Neuronal stem cell (in vitro differentiated cells): ENCODE results near the gene MBTPS1.

Source experiments
- DNase-seq: peaks from one replicate; pipeline ENCODE4 v3.0.0-alpha.2; 2013; ENCODE audit warnings: low spot score
- H2AFZ ChIP-seq: one replicate; pipeline ENCODE4 v1.6.1; 2013; ENCODE audit warnings: mild to moderate bottlenecking, low read length, inconsistent platforms
- H2AK5ac ChIP-seq: 2 replicates; pipeline ENCODE4 v1.6.1; 2013; ENCODE audit warnings: low read depth, mild to moderate bottlenecking, inconsistent platforms, low read length, moderate library complexity, mixed read lengths
- H2BK120ac ChIP-seq: 2 replicates; pipeline ENCODE4 v1.6.1; 2013; ENCODE audit warnings: low read depth, mild to moderate bottlenecking, inconsistent platforms, low read length, moderate library complexity, mixed read lengths
- H2BK12ac ChIP-seq: one replicate; pipeline ENCODE4 v1.6.1; 2013; ENCODE audit warnings: low read length, inconsistent platforms
- H2BK15ac ChIP-seq: 2 replicates; pipeline ENCODE4 v1.6.1; 2013; ENCODE audit warnings: mild to moderate bottlenecking, low read length, inconsistent platforms, mixed read lengths
- H2BK5ac ChIP-seq: one replicate; pipeline ENCODE4 v1.6.1; 2013; ENCODE audit warnings: inconsistent platforms, mild to moderate bottlenecking, low read length, moderate library complexity
- H3K14ac ChIP-seq: one replicate; pipeline ENCODE4 v1.6.1; 2013; ENCODE audit warnings: low read length, inconsistent platforms
- H3K18ac ChIP-seq: 2 replicates; pipeline ENCODE4 v1.6.1; 2013; ENCODE audit warnings: low read length, inconsistent platforms
- H3K23ac ChIP-seq: 2 replicates; pipeline ENCODE4 v1.6.1; 2013; ENCODE audit warnings: low read depth, mild to moderate bottlenecking, mixed read lengths, low read length, inconsistent platforms; ENCODE audit not compliant: poor library complexity
- H3K27ac ChIP-seq: replicated peaks from 3 replicates; pipeline ENCODE4 v1.5.1; 2013; ENCODE audit warnings: low read length, inconsistent platforms
- H3K27me3 ChIP-seq, 3 experiments: 2 replicates each; pipeline ENCODE4 v1.6.1; 2013; ENCODE audit warnings: low read length in 3 of 3, mild to moderate bottlenecking in 2 of 3, inconsistent platforms in 1 of 3, low read depth in 1 of 3, mixed read lengths in 1 of 3, moderate library complexity in 1 of 3; ENCODE audit not compliant: control insufficient read depth in 3 of 3, insufficient read depth in 3 of 3
- H3K36me3 ChIP-seq, 2 donors: replicated peaks in 1 of 2; 2 replicates each; pipeline ENCODE4 v1.6.1; 2013; ENCODE audit warnings: low read length in 2 of 2; ENCODE audit not compliant: control insufficient read depth in 2 of 2, insufficient read depth in 2 of 2
- H3K4ac ChIP-seq: 2 replicates; pipeline ENCODE4 v1.6.1; 2013; ENCODE audit warnings: inconsistent platforms, mild to moderate bottlenecking, low read length, moderate library complexity
- H3K4me1 ChIP-seq, 2 donors: 1 replicate in 1 of 2; 2 replicates in 1 of 2; pipeline ENCODE4 v1.6.1; 2013; ENCODE audit warnings: low read length in 2 of 2, low read depth in 1 of 2; ENCODE audit not compliant: control insufficient read depth in 2 of 2, insufficient read depth in 1 of 2
- H3K4me2 ChIP-seq: one replicate; pipeline ENCODE4 v1.6.1; 2013; ENCODE audit warnings: mild to moderate bottlenecking, low read length, inconsistent platforms; ENCODE audit not compliant: insufficient read depth, poor library complexity, severe bottlenecking
- H3K4me3 ChIP-seq, 2 donors: 2 replicates each; pipeline ENCODE4 v1.5.1; 2013; ENCODE audit warnings: low read length in 2 of 2, mild to moderate bottlenecking in 2 of 2, inconsistent platforms in 1 of 2, moderate library complexity in 1 of 2
- H3K79me1 ChIP-seq: one replicate; pipeline ENCODE4 v1.6.1; 2013; ENCODE audit warnings: low read depth, mild to moderate bottlenecking, inconsistent platforms, low read length, moderate library complexity
- H3K9ac ChIP-seq: one replicate; pipeline ENCODE4 v1.6.1; 2013; ENCODE audit warnings: mild to moderate bottlenecking, low read depth, low read length, inconsistent platforms; ENCODE audit not compliant: poor library complexity
- H3K9me3 ChIP-seq, 2 donors: replicated peaks in 1 of 2; 2 replicates each; pipeline versions ENCODE3 to v1.6.1; 2013; ENCODE audit warnings: low read length in 2 of 2, mild to moderate bottlenecking in 2 of 2, inconsistent platforms in 1 of 2, low read depth in 1 of 2, mixed read lengths in 1 of 2, moderate library complexity in 1 of 2; ENCODE audit not compliant: control insufficient read depth in 2 of 2, insufficient read depth in 1 of 2
- H4K8ac ChIP-seq: one replicate; pipeline ENCODE4 v1.6.1; 2013; ENCODE audit warnings: low read depth, mild to moderate bottlenecking, inconsistent platforms, low read length, moderate library complexity
- H4K91ac ChIP-seq: one replicate; pipeline ENCODE4 v1.6.1; 2013; ENCODE audit warnings: low read length, low read depth, mild to moderate bottlenecking, inconsistent platforms; ENCODE audit not compliant: poor library complexity
- WGBS, 2 donors: extraction: QIAGEN DNeasy Blood & Tissue Kit; methylation state at CpG; one replicate each; pipeline ENCODE4 v1.1.7; 2013; ENCODE audit warnings: missing lambda C conversion rate in 2 of 2, mixed read lengths in 1 of 2; ENCODE audit not compliant: insufficient read length in 2 of 2, insufficient replicate concordance in 1 of 2; ENCODE audit errors: extremely low coverage in 2 of 2; 5-methylcytosine and 5-hydroxymethylcytosine counted together

MBTPS1 gene

DNA sequence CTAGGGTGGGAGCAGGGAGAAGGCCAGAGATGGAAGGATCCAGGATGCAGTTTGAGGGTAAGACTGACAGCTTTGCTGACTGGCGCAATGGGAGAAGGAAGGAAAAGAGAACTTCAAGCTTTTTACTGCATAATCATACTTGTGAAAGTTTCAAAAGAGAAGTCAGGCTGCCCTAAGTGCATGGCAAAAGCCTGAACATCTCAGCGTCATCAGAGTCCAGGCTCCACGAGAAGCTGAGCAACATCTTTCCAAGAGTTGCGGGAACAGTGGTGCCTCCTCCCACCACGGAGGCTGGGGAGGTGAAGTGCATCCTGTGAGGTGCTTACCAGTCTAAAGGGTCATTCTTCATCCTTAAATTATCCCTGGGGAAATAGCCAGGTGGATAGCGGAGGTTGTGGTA is 47.2 kb downstream of the MBTPS1 start:
- H4K8ac ChIP-seq = no peak overlapping the region
- H3K4me2 ChIP-seq = no peak overlapping the region
- no peak overlapping the region for H3K14ac ChIP-seq
- DNase-seq = no peak
- H3K23ac ChIP-seq = no peak overlapping the region
- H3K4me1 ChIP-seq = no peaks in the 10 kb centered on the region
- no peak overlapping the region for H2BK120ac ChIP-seq
- H2BK15ac ChIP-seq = no peak overlapping the region
- H3K9me3 ChIP-seq = no peaks in the 10 kb centered on the region
- H3K18ac ChIP-seq = no peak overlapping the region
- no peak overlapping the region for H3K4me3 ChIP-seq
- no peak overlapping the region for H3K27ac ChIP-seq
- peak overlapping the region; percentile 47 for H3K9ac ChIP-seq
- H3K79me1 ChIP-seq = no peaks in the 10 kb centered on the region
- H2AFZ ChIP-seq = no peak overlapping the region
- H3K4ac ChIP-seq = no peak overlapping the region
- H4K91ac ChIP-seq = no peak overlapping the region
- no CpG with 5 or more reads among the region's 6 CpGs for WGBS, 2 donors
- H3K36me3 ChIP-seq = peaks cover 43 to 93% of the 10 kb centered on the region in 2 donors
- H2BK5ac ChIP-seq = no peak overlapping the region
- H2BK12ac ChIP-seq = no peak overlapping the region
- no peak overlapping the region for H2AK5ac ChIP-seq
- no peaks in the 10 kb centered on the region for H3K27me3 ChIP-seq

DNA sequence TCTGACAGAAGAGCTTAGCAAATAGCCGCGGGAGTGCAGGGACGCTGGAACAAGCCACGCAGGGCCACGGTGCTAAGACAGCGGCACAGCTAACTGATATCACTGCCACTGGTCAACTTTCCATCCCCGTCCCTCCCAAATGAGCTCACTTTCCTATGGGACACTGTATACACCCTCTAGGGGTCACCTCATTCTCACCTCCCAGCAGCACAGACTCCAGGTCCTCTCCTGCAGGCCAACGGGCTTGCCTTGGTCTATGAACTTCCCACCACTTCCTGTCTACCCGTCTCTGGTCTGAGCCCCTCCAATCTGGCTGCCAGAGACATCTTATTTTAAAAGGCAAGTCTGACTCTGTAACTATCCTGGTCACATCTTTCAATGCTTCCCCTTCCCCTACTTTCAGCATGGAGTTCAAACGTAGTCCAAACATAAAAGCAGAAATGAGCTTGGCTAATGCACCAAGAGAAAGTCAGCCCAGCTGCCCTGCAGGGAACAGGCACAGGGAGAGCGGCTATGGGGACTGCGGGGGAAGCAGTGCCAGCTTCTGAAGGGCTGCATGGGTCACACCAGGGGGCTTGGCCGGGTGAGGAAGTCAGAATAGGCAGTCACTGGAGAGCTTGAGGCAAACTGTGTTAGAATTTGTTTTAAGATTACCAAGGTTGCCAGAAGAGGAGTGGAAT is 47.8 kb downstream of the MBTPS1 start:
- H2AFZ ChIP-seq = no peak overlapping the region
- no peak overlapping the region for H3K4me2 ChIP-seq
- H2AK5ac ChIP-seq = no peak overlapping the region
- H3K79me1 ChIP-seq = no peaks in the 10 kb centered on the region
- H2BK15ac ChIP-seq = no peak overlapping the region
- no peaks in the 10 kb centered on the region for H3K9me3 ChIP-seq
- H3K4me3 ChIP-seq = no peak overlapping the region
- H3K9ac ChIP-seq = no peak overlapping the region
- H3K18ac ChIP-seq = no peak overlapping the region
- no peaks in the 10 kb centered on the region for H3K4me1 ChIP-seq
- no peak overlapping the region for H2BK5ac ChIP-seq
- no peaks in the 10 kb centered on the region for H3K27me3 ChIP-seq
- no peak overlapping the region for H3K23ac ChIP-seq
- DNase-seq = no peak
- no peak overlapping the region for H2BK12ac ChIP-seq
- no CpG with 5 or more reads among the region's 13 CpGs for WGBS, 2 donors
- no peak overlapping the region for H2BK120ac ChIP-seq
- H3K27ac ChIP-seq = no peak overlapping the region
- no peak overlapping the region for H3K4ac ChIP-seq
- H3K14ac ChIP-seq = no peak overlapping the region
- no peak overlapping the region for H4K8ac ChIP-seq
- H3K36me3 ChIP-seq = peaks cover 39 to 92% of the 10 kb centered on the region in 2 donors
- no peak overlapping the region for H4K91ac ChIP-seq

DNA sequence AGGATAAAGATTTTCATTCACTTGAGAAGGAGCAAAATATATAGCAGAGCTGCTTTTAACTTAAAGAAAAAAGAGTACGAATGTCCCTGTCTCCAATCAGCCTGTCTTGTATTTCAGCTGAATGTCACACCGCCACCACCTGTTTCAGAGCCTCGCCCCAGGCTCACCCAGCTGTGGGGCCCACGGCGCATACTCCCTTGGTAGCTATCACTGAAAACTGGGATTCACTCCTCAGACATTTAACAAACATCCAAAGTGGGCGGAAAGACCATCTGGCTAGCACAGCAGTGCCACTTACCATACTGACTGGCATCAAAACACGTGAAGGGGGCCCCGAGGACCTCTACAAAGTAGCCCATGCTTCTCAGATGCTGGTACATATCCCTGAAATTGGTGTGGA is 48.7 kb downstream of the MBTPS1 start:
- H3K23ac ChIP-seq = no peak overlapping the region
- H2AK5ac ChIP-seq = no peak overlapping the region
- no peak overlapping the region for H3K14ac ChIP-seq
- H2BK15ac ChIP-seq = no peak overlapping the region
- no CpG with 5 or more reads among the region's 8 CpGs for WGBS, 2 donors
- H3K9ac ChIP-seq = no peak overlapping the region
- H4K8ac ChIP-seq = no peak overlapping the region
- H3K27ac ChIP-seq = no peak overlapping the region
- no peak overlapping the region for H3K4me3 ChIP-seq
- H2BK120ac ChIP-seq = no peak overlapping the region
- H3K79me1 ChIP-seq = no peaks in the 10 kb centered on the region
- H3K36me3 ChIP-seq = peaks cover 40 to 92% of the 10 kb centered on the region in 2 donors
- no peak overlapping the region for H2BK12ac ChIP-seq
- no peak overlapping the region for H3K4me2 ChIP-seq
- no peaks in the 10 kb centered on the region for H3K9me3 ChIP-seq
- H3K4ac ChIP-seq = no peak overlapping the region
- H3K4me1 ChIP-seq = peaks cover 0 to under 1% of the 10 kb centered on the region in 2 donors
- H3K18ac ChIP-seq = no peak overlapping the region
- no peaks in the 10 kb centered on the region for H3K27me3 ChIP-seq
- no peak overlapping the region for H2AFZ ChIP-seq
- no peak overlapping the region for H4K91ac ChIP-seq
- DNase-seq = no peak
- H2BK5ac ChIP-seq = no peak overlapping the region

DNA sequence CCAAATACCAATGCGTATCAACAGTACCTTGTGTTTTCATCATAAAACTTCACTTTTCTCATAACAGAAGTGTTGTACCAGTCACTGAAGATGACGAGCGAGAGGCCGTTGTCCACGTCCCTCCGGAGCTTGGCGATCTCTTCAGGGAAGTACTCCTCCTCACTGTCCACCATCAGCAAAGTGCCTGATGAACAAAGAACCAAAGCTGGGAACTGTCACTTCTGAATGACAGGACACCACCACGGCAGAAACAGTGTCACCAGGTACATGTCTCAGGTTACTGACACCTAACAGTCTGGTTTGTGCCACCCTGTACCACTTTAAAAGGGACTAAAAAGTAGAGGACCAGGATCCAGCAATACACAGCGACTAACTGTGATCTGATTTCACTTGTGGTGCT is 49.1 kb downstream of the MBTPS1 start:
- Histone ChIP-seq H3K4ac (no peak overlapping the region), H4K8ac (no peak overlapping the region), H3K14ac (no peak overlapping the region), H3K79me1 (no peaks in the 10 kb centered on the region), H2BK5ac (no peak overlapping the region), H3K27ac (no peak overlapping the region), H2BK15ac (no peak overlapping the region), H3K4me3 (no peak overlapping the region), H3K4me2 (no peak overlapping the region), H2AK5ac (no peak overlapping the region), H3K23ac (no peak overlapping the region), H3K9me3 (no peaks in the 10 kb centered on the region), H3K36me3 (peaks cover 40 to 91% of the 10 kb centered on the region in 2 donors), H4K91ac (no peak overlapping the region), H2BK120ac (no peak overlapping the region), H3K27me3 (no peaks in the 10 kb centered on the region), H2BK12ac (no peak overlapping the region), H3K4me1 (peaks cover under 1 to 2% of the 10 kb centered on the region in 2 donors), H3K9ac (no peak overlapping the region), H2AFZ (no peak overlapping the region), H3K18ac (no peak overlapping the region)
- WGBS, 2 donors = no CpG with 5 or more reads among the region's 9 CpGs
- DNase-seq = no peak
